K562 (cell line): ENCODE results near the gene VWF. TPM values are rescaled to one million over a fixed set of nuclear protein-coding genes. Genes with fewer than 3 reads are reported as not detected.

Source experiments
- ATAC-seq: fragments of 200-7000 bp; cut with Tn5 transposase; 3 replicates; pipeline ENCODE4 v1.9.1; 2020; ENCODE audit warnings: moderate library complexity
- BruUV-seq: library from RNA; stranded (reverse); fragments of 400-500 nt; replicated peaks from 2 replicates; lab custom pipeline; 2021; lab: Mats Ljungman, UMichigan
- CTCF ChIA-PET: fragments of 300-600 bp; formaldehyde crosslinking; extraction: SDS; loops from one replicate; lab custom pipeline; 2021; ENCODE audit warnings: low intra/inter-chr PET ratio; lab: Yijun Ruan, JAX
- POLR2A ChIA-PET: fragments of 300-600, 350-650 bp; sonication (Branson Sonifier 250); formaldehyde crosslinking; extraction: SDS; loops from one replicate; lab custom pipeline; 2021; ENCODE audit warnings: antibody characterized with exemption, inconsistent platforms; lab: Yijun Ruan, JAX
- DNase-seq, 4 experiments: peaks; one replicate each; pipeline versions ENCODE4 v3.0.0 to v3.0.0-alpha.2; 2011 to 2018; ENCODE audit warnings: low spot score in 3 of 4, mixed read lengths in 3 of 4; ENCODE audit errors: extremely low read depth in 1 of 4
- FAIRE-seq: peaks from 2 replicates; lab custom pipeline; 2011; peaks lifted over from hg19 to GRCh38; lab: Jason Lieb, UNC
- H2AFZ ChIP-seq: 2 replicates; pipeline ENCODE4 v1.6.0; 2011; ENCODE audit warnings: low read depth, low read length, control low read depth, inconsistent platforms
- H3K27ac ChIP-seq: fragments of 200-600 bp; 3 replicates; pipeline ENCODE4 v1.8.0; 2011; ENCODE audit warnings: low read depth, mild to moderate bottlenecking, control low read depth, inconsistent platforms, low read length, moderate library complexity, mixed read lengths; ENCODE audit errors: extremely low read depth
- H3K27me3 ChIP-seq, 2 experiments: fragments of 300-600 bp in 1 of 2; 2 replicates in 1 of 2; 3 replicates in 1 of 2; pipeline versions ENCODE4 v1.6.0 to v1.8.0; 2011; ENCODE audit warnings: inconsistent platforms in 2 of 2, low read length in 2 of 2, mild to moderate bottlenecking in 1 of 2, mixed read lengths in 1 of 2, moderate library complexity in 1 of 2; ENCODE audit not compliant: control insufficient read depth in 2 of 2, insufficient read depth in 2 of 2
- H3K36me3 ChIP-seq: fragments of 300-600 bp; 3 replicates; pipeline ENCODE4 v1.8.0; 2011; ENCODE audit warnings: mild to moderate bottlenecking, low read length, inconsistent platforms; ENCODE audit not compliant: control insufficient read depth, insufficient read depth
- H3K4me1 ChIP-seq, 2 experiments: fragments of 200-600 bp in 1 of 2; replicated peaks in 1 of 2; 2 replicates in 1 of 2; 3 replicates in 1 of 2; pipeline versions ENCODE4 v1.5.1 to v1.8.0; 2011; ENCODE audit warnings: inconsistent platforms in 2 of 2, low read length in 2 of 2, mild to moderate bottlenecking in 1 of 2, mixed read lengths in 1 of 2, moderate library complexity in 1 of 2; ENCODE audit not compliant: control insufficient read depth in 2 of 2, insufficient read depth in 2 of 2
- H3K4me2 ChIP-seq: 2 replicates; pipeline ENCODE4 v1.6.1; 2011; ENCODE audit warnings: low read length, control low read depth, inconsistent platforms, mixed read lengths; ENCODE audit not compliant: insufficient read depth
- H3K4me3 ChIP-seq: fragments of 200-600 bp; sonication (generic), shearing (Covaris generic); 2 replicates; pipeline ENCODE4 v1.5.1; 2016; ENCODE audit warnings: control low read depth, inconsistent platforms
- H3K79me2 ChIP-seq: fragments of 200-600 bp; 3 replicates; pipeline ENCODE4 v1.8.0; 2011; ENCODE audit warnings: low read length, inconsistent platforms; ENCODE audit not compliant: control insufficient read depth, insufficient read depth
- H3K9ac ChIP-seq, 2 experiments: 2 replicates each; pipeline versions ENCODE4 v1.6.0 to v1.6.1; 2011; ENCODE audit warnings: low read depth in 2 of 2, low read length in 2 of 2, control low read depth in 1 of 2, inconsistent platforms in 1 of 2, mild to moderate bottlenecking in 1 of 2, mixed read lengths in 1 of 2; ENCODE audit not compliant: insufficient read depth in 1 of 2
- H3K9me1 ChIP-seq: one replicate; pipeline ENCODE4 v1.6.0; 2011; ENCODE audit warnings: inconsistent platforms, mild to moderate bottlenecking, low read length, moderate library complexity; ENCODE audit not compliant: control insufficient read depth, insufficient read depth
- H3K9me3 ChIP-seq: replicated peaks from 2 replicates; pipeline ENCODE4 v1.5.1; 2011; ENCODE audit warnings: low read depth, low read length, inconsistent platforms; ENCODE audit not compliant: control insufficient read depth, insufficient read depth
- H4K20me1 ChIP-seq: replicated peaks from 2 replicates; pipeline ENCODE4 v1.6.1; 2011; ENCODE audit warnings: low read length, inconsistent platforms, mixed read lengths; ENCODE audit not compliant: control insufficient read depth, insufficient read depth
- BCL6 ChIP-seq: fragments of 250-450 bp; sonication (Bioruptor Pico); IDR thresholded peaks from 2 replicates; pipeline ENCODE4 v1.4.0; 2020
- ERF ChIP-seq: fragments of 450-650 bp; formaldehyde crosslinking; IDR thresholded peaks from 2 replicates; pipeline ENCODE4 v1.4.0; 2020; ENCODE audit warnings: mild to moderate bottlenecking, mixed read lengths
- ETV1 ChIP-seq: fragments of 450-650 bp; conservative IDR thresholded peaks from 2 replicates; pipeline ENCODE4 v1.6.1; 2016; ENCODE audit warnings: missing genetic modification characterization, control low read depth, low read depth, missing compliant biosample characterization
- GABPA ChIP-seq: fragments of 200-800 bp; sonication (Bioruptor generic); conservative IDR thresholded peaks from 2 replicates; pipeline ENCODE4 v1.6.1; 2016; ENCODE audit warnings: low read depth, missing genetic modification characterization, missing compliant biosample characterization
- MAX ChIP-seq: sonication (generic); formaldehyde crosslinking; IDR thresholded peaks from 2 replicates; pipeline ENCODE4 v1.9.0; 2022; ENCODE audit warnings: mild to moderate bottlenecking, missing genetic modification reagents
- MBD2 ChIP-seq: sonication (generic); IDR thresholded peaks from 2 replicates; pipeline ENCODE4 v1.6.1; 2016; ENCODE audit warnings: low read depth, borderline replicate concordance
- MCM3 ChIP-seq: fragments of 450-650 bp; IDR thresholded peaks from 2 replicates; pipeline ENCODE4 v1.6.1; 2016
- MTA3 ChIP-seq: fragments of 450-650 bp; formaldehyde crosslinking; IDR thresholded peaks from 2 replicates; pipeline ENCODE4 v1.6.1; 2017; ENCODE audit warnings: mild to moderate bottlenecking, borderline replicate concordance
- PCBP1 ChIP-seq: fragments of 200-400 bp; formaldehyde crosslinking; IDR thresholded peaks from 2 replicates; pipeline ENCODE4 v1.6.1; 2018; ENCODE audit warnings: mild to moderate bottlenecking, low read depth, low read length; ENCODE audit not compliant: poor library complexity, severe bottlenecking
- PCBP2 ChIP-seq: fragments of 200-400 bp; formaldehyde crosslinking; IDR thresholded peaks from 2 replicates; pipeline ENCODE4 v1.6.1; 2018; ENCODE audit warnings: low read length, low read depth, mild to moderate bottlenecking, moderate library complexity; ENCODE audit not compliant: poor library complexity, severe bottlenecking
- PYGO2 ChIP-seq: fragments of 450-650 bp; IDR thresholded peaks from 2 replicates; pipeline ENCODE4 v1.6.1; 2016; ENCODE audit warnings: mild to moderate bottlenecking, missing genetic modification characterization, moderate library complexity, missing compliant biosample characterization
- SP2 ChIP-seq: IDR thresholded peaks from 2 replicates; pipeline ENCODE4 v1.6.1; 2011; ENCODE audit warnings: mild to moderate bottlenecking, low read depth, low read length, moderate library complexity; ENCODE audit not compliant: poor library complexity, severe bottlenecking; ENCODE audit errors: extremely low read depth
- ZSCAN29 ChIP-seq: fragments of 450-650 bp; IDR thresholded peaks from 2 replicates; pipeline ENCODE4 v1.6.1; 2017
- WGBS: fragments of 100-300 bp; shearing (Covaris generic); methylation state at CpG from one replicate; pipeline ENCODE4 v1.1.6; 2016; ENCODE audit warnings: low coverage, mixed read lengths; ENCODE audit not compliant: insufficient coverage; ENCODE audit errors: missing lambda C conversion rate; 5-methylcytosine and 5-hydroxymethylcytosine counted together
- in situ Hi-C: fragments of 300-500 bp; cut with MboI; formaldehyde crosslinking; loops from 4 replicates; pipeline ENCODE4 v1.15.0; 2018; ENCODE audit warnings: inconsistent platforms, mixed read lengths
- intact Hi-C: fragments of 100-400 bp; cut with micrococcal nuclease; formaldehyde crosslinking; loops from 2 replicates; pipeline ENCODE4 v1.14.2; 2022
- polyA plus RNA-seq, 8 experiments: library from polyadenylated mRNA; depleted of rRNA in 4 of 8; stranded (reverse) in 5 of 8; unstranded in 3 of 8; fragments of >200 nt; fragmentation: Nextera tagmentation in 2 of 8; fragmentation: Illumina TruSeq in 1 of 8; extraction: Ambion mirVana in 2 of 8; extraction: Trizol in 1 of 8; gene quantifications; 2 replicates each; pipeline versions ENCODE4 v1.2.1 to v1.2.3, GENCODE V29; 2011 to 2014; ENCODE audit warnings: inconsistent platforms in 1 of 8, missing spikeins in 1 of 8
- total RNA-seq, 7 experiments: library from RNA; depleted of rRNA in 6 of 7; stranded (reverse); fragments of >200 nt in 6 of 7; fragmentation: Illumina TruSeq in 2 of 7; extraction: Trizol in 2 of 7; gene quantifications; 2 replicates each; pipeline versions ENCODE4 v1.2.1 to v1.2.3, GENCODE V29; 2011 to 2021; ENCODE audit warnings: low replicate concordance in 1 of 7
- TF ChIP-seq, protein P1 (sequence below): fragments of 450-650 bp; IDR thresholded peaks from one replicate; pipeline ENCODE4 v1.6.1; 2018; ENCODE audit warnings: mild to moderate bottlenecking, moderate library complexity; ENCODE audit not compliant: partially characterized antibody
- TF ChIP-seq, protein P2 (sequence below): fragments of 450-650 bp; formaldehyde crosslinking; IDR thresholded peaks from 2 replicates; pipeline ENCODE4 v1.4.0; 2022; ENCODE audit warnings: mild to moderate bottlenecking, moderate library complexity

The VWF gene
- total and polyA plus RNA-seq, 9 of the 15 experiments (the other 6 are each of a cell fraction or from before 2014, with no cell fraction given): 0.53 TPM; not detected in 8

GRCh38 chr12:5900076-5900475 lies 224.4 kb downstream of the VWF start:
- Histone ChIP-seq H2AFZ (no peak overlapping the region), H3K27ac (no peak overlapping the region), H4K20me1 (no peaks in the 10 kb centered on the region), H3K4me1 (no peaks in the 10 kb centered on the region), H3K9ac (no peak overlapping the region), H3K36me3 (no peaks in the 10 kb centered on the region), H3K9me3 (no peaks in the 10 kb centered on the region), H3K9me1 (no peaks in the 10 kb centered on the region), H3K4me3 (no peak overlapping the region), H3K27me3 (no peaks in the 10 kb centered on the region; a peak in 1 of 5 replicates), H3K79me2 (no peaks in the 10 kb centered on the region), H3K4me2 (no peak overlapping the region)
- WGBS: 0% methylated on average over 3 of the region's 4 CpGs
- BruUV-seq: no TSS peak
- POLR2A ChIA-PET: no interaction called here
- CTCF ChIA-PET: no interaction called here
- ATAC-seq (no peak), DNase-seq (no peak), FAIRE-seq (no peak)
- TF ChIP-seq PCBP2 (no peak), MBD2 (no peak), MTA3 (no peak), PCBP1 (no peak), SP2 (no peak), ZSCAN29 (no peak), MCM3 (no peak), ERF (no peak), PYGO2 (tag) (no peak), MAX (CRISPR knock-in tag) (no peak), ETV1 (tag) (no peak), BCL6 (CRISPR knock-in tag) (no peak), GABPA (tag) (no peak)
- TF ChIP-seq, protein P1, sequence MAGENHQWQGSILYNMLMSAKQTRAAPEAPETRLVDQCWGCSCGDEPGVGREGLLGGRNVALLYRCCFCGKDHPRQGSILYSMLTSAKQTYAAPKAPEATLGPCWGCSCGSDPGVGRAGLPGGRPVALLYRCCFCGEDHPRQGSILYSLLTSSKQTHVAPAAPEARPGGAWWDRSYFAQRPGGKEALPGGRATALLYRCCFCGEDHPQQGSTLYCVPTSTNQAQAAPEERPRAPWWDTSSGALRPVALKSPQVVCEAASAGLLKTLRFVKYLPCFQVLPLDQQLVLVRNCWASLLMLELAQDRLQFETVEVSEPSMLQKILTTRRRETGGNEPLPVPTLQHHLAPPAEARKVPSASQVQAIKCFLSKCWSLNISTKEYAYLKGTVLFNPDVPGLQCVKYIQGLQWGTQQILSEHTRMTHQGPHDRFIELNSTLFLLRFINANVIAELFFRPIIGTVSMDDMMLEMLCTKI: no peak
- TF ChIP-seq, protein P2, sequence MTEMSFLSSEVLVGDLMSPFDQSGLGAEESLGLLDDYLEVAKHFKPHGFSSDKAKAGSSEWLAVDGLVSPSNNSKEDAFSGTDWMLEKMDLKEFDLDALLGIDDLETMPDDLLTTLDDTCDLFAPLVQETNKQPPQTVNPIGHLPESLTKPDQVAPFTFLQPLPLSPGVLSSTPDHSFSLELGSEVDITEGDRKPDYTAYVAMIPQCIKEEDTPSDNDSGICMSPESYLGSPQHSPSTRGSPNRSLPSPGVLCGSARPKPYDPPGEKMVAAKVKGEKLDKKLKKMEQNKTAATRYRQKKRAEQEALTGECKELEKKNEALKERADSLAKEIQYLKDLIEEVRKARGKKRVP: no peak
- in situ Hi-C loops (no loop called here), intact Hi-C loops (no loop called here)
